Measurements from ENCODE around the gene AFF3. TPM values are rescaled to one million over a fixed set of nuclear protein-coding genes. Genes with fewer than 3 reads are reported as not detected.

AFF3 gene
- total and polyA plus RNA-seq, 2 donors (not counting 1 experiment from before 2014, with no cell fraction given), result 0.50 to 2.5 TPM

DNA sequence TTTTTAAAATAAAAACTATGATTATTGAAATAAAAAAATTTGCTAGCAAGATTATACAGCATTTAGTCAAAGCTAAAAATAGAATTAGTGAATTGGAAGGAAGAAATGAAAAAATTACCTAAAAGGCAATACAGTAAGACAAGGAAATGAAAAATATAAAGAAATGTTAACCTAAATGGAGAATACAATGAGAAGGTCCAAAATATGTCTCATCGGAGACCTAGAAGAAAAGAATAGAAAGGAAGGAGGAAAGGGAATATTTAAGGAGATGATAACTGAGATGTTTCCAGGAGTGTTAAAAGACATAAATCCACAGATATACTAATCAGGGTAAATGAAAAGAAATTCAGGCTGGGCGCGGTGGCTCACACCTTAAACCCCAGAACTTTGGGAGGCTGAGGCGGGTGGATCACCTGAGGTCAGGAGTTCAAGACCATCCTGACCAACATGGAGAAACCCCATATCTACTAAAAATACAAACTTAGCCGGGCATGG, 78.9 kb downstream of the AFF3 start:
- Histone ChIP-seq H3K27me3 (ENCODE audit: control insufficient read depth, insufficient read depth, low read length) (no peaks in the 10 kb centered on the region), H3K4me2 (ENCODE audit: extremely low read depth, insufficient read depth, low read length) (no peak overlapping the region), H2AFZ (ENCODE audit: low read length) (no peak overlapping the region), H3K9me3 (ENCODE audit: control insufficient read depth, insufficient read depth, low read depth, low read length) (no peaks in the 10 kb centered on the region), H3K9ac (ENCODE audit: insufficient read depth, low read length) (no peak overlapping the region), H3K36me3 (ENCODE audit: control insufficient read depth, insufficient read depth, low read length) (no peaks in the 10 kb centered on the region), H3K27ac (ENCODE audit: insufficient read depth, low read length) (no peak overlapping the region), H3K79me2 (ENCODE audit: control insufficient read depth, insufficient read depth, low read length) (no peaks in the 10 kb centered on the region), H3K4me1 (ENCODE audit: control insufficient read depth, extremely low read depth, insufficient read depth, low read length) (no peaks in the 10 kb centered on the region), H4K20me1 (ENCODE audit: control insufficient read depth, extremely low read depth, insufficient read depth, low read length) (no peaks in the 10 kb centered on the region), H3K4me3 (replicated peaks in 1 of 4; ENCODE audit: control extremely low read depth in 1 of 4, insufficient read depth in 1 of 4, low read depth in 3 of 4, low read length in 4 of 4) (no peak overlapping the region)
- no peak for TF ChIP-seq CTCF (conservative IDR thresholded peaks at IDR 0.05 in 1 of 2, IDR thresholded peaks at IDR 0.05 in 1 of 2; ENCODE audit: low read depth in 1 of 2, low read length in 2 of 2)
- no peak for DNase-seq (ENCODE audit: low read depth in 2 of 2)

DNA sequence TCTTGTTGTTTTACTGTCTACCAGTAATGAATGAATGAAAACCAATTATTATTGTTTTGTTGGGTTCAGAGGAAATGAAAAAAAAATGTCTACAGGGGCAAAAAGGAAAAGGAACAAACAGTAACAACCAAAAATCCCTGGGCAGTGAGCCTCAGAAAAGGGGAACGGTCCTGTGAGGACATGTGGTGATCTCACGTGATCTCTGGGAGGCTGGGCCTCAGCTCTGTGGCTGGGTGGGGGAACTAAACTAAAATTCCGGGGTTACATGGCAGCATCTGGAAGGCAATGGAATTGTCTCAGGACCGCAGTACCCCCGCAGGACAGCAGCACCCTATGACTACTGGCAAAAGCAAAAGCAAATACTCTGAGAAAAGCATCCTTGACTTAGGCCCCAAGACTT, 80.1 kb downstream of the AFF3 start:
- Histone ChIP-seq H3K79me2 (ENCODE audit: control insufficient read depth, insufficient read depth, low read length) (no peaks in the 10 kb centered on the region), H3K4me1 (ENCODE audit: control insufficient read depth, extremely low read depth, insufficient read depth, low read length) (no peaks in the 10 kb centered on the region), H3K27me3 (ENCODE audit: control insufficient read depth, insufficient read depth, low read length) (no peaks in the 10 kb centered on the region), H3K4me2 (ENCODE audit: extremely low read depth, insufficient read depth, low read length) (no peak overlapping the region), H3K9me3 (ENCODE audit: control insufficient read depth, insufficient read depth, low read depth, low read length) (no peaks in the 10 kb centered on the region), H3K27ac (ENCODE audit: insufficient read depth, low read length) (no peak overlapping the region), H3K4me3 (replicated peaks in 1 of 4; ENCODE audit: control extremely low read depth in 1 of 4, insufficient read depth in 1 of 4, low read depth in 3 of 4, low read length in 4 of 4) (no peak overlapping the region), H3K9ac (ENCODE audit: insufficient read depth, low read length) (no peak overlapping the region), H2AFZ (ENCODE audit: low read length) (no peak overlapping the region), H3K36me3 (ENCODE audit: control insufficient read depth, insufficient read depth, low read length) (no peaks in the 10 kb centered on the region), H4K20me1 (ENCODE audit: control insufficient read depth, extremely low read depth, insufficient read depth, low read length) (no peaks in the 10 kb centered on the region)
- no peak for DNase-seq (ENCODE audit: low read depth in 2 of 2)
- no peak for TF ChIP-seq CTCF (conservative IDR thresholded peaks at IDR 0.05 in 1 of 2, IDR thresholded peaks at IDR 0.05 in 1 of 2; ENCODE audit: low read depth in 1 of 2, low read length in 2 of 2)
- no peak for TF ChIP-seq EZH2 (IDR thresholded peaks at IDR 0.05; ENCODE audit: low read length, missing control alignments)

DNA sequence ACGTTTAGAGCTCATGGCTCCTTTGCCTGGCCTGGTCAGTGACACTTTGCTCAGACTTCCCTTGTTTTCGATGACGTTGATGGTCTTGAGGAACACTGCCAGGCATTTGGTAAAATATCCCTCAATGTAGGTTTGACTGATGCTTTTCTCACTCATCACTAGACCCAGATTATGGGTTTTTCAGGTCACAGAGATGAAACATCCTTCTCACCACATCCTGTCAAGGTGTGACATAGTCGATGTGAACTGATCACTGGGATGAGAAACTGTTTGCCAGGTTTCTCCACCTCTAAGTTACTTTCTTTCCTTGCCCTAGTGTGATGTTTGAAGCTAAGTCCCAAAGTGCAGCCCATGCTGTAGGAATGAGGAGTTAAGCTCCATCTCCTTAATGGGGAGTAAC, 81.5 kb downstream of the AFF3 start:
- no peak for DNase-seq (ENCODE audit: low read depth in 2 of 2)
- H3K79me2 ChIP-seq (ENCODE audit: control insufficient read depth, insufficient read depth, low read length), result no peaks in the 10 kb centered on the region

More for the DNA sequence above, 81.5 kb downstream of the AFF3 start:
- H3K27me3 ChIP-seq (ENCODE audit: control insufficient read depth, insufficient read depth, low read length), result no peaks in the 10 kb centered on the region
- H3K4me1 ChIP-seq (ENCODE audit: control insufficient read depth, extremely low read depth, insufficient read depth, low read length), result no peaks in the 10 kb centered on the region
- TF ChIP-seq EZH2 (IDR thresholded peaks at IDR 0.05; ENCODE audit: low read length, missing control alignments) (no peak), CTCF (conservative IDR thresholded peaks at IDR 0.05 in 1 of 2, IDR thresholded peaks at IDR 0.05 in 1 of 2; ENCODE audit: low read depth in 1 of 2, low read length in 2 of 2) (no peak)
- no peaks in the 10 kb centered on the region for H3K9me3 ChIP-seq (ENCODE audit: control insufficient read depth, insufficient read depth, low read depth, low read length)
- no peak overlapping the region for H3K9ac ChIP-seq (ENCODE audit: insufficient read depth, low read length)
- no peak overlapping the region for H3K4me3 ChIP-seq (replicated peaks in 1 of 4; ENCODE audit: control extremely low read depth in 1 of 4, insufficient read depth in 1 of 4, low read depth in 3 of 4, low read length in 4 of 4)
- no peak overlapping the region for H3K4me2 ChIP-seq (ENCODE audit: extremely low read depth, insufficient read depth, low read length)
- no peaks in the 10 kb centered on the region for H4K20me1 ChIP-seq (ENCODE audit: control insufficient read depth, extremely low read depth, insufficient read depth, low read length)
- H3K36me3 ChIP-seq (ENCODE audit: control insufficient read depth, insufficient read depth, low read length), result no peaks in the 10 kb centered on the region
- no peak overlapping the region for H3K27ac ChIP-seq (ENCODE audit: insufficient read depth, low read length)
- no peak overlapping the region for H2AFZ ChIP-seq (ENCODE audit: low read length)

All from fibroblast of lung (primary cell).